A204.1 (cell line): ENCODE data around the gene ALMS1.
"Not testable (repeated sequence)": the region's sequence is repeated elsewhere in the genome, so short reads cannot be mapped to it uniquely, and the experiment has no call there.

Source experiments
- FAIRE-seq: peaks from 2 replicates; lab custom pipeline; 2012; peaks lifted over from hg19 to GRCh38; lab: Jason Lieb, UNC

ALMS1 gene, protein sequence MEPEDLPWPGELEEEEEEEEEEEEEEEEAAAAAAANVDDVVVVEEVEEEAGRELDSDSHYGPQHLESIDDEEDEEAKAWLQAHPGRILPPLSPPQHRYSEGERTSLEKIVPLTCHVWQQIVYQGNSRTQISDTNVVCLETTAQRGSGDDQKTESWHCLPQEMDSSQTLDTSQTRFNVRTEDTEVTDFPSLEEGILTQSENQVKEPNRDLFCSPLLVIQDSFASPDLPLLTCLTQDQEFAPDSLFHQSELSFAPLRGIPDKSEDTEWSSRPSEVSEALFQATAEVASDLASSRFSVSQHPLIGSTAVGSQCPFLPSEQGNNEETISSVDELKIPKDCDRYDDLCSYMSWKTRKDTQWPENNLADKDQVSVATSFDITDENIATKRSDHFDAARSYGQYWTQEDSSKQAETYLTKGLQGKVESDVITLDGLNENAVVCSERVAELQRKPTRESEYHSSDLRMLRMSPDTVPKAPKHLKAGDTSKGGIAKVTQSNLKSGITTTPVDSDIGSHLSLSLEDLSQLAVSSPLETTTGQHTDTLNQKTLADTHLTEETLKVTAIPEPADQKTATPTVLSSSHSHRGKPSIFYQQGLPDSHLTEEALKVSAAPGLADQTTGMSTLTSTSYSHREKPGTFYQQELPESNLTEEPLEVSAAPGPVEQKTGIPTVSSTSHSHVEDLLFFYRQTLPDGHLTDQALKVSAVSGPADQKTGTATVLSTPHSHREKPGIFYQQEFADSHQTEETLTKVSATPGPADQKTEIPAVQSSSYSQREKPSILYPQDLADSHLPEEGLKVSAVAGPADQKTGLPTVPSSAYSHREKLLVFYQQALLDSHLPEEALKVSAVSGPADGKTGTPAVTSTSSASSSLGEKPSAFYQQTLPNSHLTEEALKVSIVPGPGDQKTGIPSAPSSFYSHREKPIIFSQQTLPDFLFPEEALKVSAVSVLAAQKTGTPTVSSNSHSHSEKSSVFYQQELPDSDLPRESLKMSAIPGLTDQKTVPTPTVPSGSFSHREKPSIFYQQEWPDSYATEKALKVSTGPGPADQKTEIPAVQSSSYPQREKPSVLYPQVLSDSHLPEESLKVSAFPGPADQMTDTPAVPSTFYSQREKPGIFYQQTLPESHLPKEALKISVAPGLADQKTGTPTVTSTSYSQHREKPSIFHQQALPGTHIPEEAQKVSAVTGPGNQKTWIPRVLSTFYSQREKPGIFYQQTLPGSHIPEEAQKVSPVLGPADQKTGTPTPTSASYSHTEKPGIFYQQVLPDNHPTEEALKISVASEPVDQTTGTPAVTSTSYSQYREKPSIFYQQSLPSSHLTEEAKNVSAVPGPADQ (N-terminal part only)

DNA sequence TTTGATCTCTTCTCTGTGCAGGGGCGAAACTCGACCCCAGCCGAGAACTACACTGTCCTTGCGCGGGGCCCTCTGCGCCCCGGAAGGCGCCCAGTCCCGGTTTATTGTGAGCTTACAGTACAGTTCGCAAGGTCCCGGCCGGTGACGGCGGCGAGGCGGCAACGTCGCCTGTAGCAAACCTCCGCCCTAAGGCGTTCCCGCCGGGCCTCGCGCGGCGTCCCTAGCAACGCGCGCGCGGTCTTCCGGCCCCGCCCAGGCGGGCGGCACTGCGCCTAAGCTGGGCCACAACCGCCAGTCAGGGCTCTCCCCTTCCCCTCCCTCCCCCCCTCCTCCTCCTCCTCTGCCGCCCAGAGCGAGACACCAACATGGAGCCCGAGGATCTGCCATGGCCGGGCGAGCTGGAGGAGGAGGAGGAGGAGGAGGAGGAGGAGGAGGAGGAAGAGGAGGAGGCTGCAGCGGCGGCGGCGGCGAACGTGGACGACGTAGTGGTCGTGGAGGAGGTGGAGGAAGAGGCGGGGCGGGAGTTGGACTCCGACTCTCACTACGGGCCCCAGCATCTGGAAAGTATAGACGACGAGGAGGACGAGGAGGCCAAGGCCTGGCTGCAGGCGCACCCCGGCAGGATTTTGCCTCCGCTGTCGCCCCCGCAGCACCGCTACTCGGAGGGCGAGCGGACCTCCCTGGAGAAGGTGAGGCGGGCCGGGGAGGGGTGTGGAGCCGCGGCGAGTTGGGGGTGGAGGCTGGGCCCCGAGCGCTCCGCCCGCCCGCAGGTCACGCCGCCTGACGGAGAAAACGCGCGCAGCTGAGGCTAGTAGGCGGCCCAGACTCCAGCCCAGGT lies at the start of gene ALMS1:
TSS of gene ALMS1 (plus strand) at position 333 of the 838 bp plus-strand sequence. CDS start at position 366, 33 bp downstream.
- FAIRE-seq, result no peak

DNA sequence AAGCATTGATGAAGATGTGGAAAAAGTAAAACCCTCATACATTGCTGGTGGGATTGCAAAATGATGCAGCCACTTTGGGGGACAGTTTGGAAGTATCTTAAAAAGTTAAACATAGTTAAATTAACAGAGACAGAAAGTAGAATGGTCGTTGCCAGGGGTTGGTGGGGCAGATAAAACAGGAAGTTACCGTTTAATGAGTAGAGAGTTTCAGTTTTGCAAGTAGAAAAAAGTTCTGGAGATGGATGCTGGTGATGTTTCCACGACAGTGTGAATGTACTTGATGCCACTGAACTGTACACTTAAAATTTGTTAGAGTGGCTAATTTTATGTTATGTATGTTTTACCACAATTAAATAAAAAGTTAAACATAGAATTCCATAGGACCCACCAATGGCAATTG lies 47.8 kb upstream of the ALMS1 start:
- FAIRE-seq, result no peak

DNA sequence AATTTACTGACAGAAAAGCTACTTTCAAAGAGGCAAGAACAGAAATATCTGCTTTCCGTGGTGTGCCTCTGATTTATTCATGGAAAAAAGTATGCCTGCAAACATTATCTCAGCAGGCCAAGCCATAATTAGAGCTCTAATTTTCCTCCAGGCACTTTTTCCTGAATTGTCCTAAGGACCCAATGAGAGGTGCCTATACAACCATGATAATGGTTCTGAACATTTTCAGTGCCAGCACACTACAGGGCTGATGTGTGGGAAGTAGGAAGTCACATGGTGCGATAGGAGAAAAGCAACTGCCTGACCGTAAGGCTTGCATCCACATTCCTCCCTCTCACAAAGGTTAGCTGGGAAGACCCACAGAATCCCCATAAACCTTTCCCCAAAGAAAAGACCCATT lies 46.4 kb upstream of the ALMS1 start:
- no peak for FAIRE-seq

DNA sequence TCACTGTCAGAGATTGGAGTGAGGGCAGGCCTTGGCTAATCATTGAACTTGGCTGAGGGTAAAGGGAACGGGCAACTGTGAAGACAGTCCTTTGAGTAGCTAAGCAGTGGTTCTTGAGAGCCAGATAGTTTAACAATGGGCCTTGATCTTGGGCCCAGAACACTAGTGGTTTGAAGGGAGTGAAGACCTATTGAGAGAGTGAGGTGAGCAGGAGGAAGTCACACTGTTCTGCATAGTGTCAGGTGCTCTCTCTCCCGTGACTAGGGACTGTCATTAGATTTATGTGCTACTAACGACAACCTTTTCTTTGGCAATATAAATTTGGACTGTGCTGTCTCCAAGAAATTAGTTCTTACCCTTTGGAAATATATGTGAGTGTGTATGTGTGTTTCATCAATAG lies 44.6 kb upstream of the ALMS1 start:
- FAIRE-seq, result no peak

DNA sequence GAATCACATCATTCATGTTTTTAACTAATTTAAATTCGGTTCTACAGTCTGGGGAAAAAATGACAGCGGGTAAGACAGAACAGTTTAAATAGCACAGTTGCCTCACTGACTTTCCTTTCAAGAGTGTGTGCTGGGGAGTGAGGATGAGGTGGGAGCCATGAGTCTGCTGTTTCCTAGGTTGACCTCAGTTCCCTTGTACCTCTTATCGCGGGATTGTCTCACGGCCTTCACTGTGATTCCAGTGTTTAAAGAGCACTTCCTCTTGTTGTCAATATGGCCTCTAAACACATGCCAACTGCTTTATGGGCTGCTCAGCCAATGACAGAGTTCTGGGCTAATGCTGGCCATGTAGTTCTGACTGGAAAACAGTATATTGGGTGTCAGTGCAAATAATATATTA lies 41.6 kb upstream of the ALMS1 start:
- FAIRE-seq, result no peak

DNA sequence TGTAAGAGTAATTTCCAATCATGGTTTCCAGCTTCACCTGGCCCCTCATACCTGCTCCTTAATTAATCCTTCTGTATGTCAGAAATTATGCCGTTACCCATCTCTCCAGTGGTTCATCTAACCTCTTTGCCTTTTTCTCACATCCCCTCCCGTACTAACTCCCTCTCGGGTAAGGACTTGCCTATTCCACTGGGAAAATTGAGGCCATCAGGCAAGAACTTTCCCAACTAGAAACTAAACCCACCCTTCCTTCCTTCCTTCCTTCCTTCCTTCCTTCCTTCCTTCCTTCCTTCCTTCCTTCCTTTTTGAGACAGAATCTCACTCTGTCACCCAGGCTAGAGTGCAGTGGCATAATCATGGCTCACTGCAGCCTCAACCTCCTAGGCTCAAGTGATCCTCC lies 40.9 kb upstream of the ALMS1 start:
- FAIRE-seq, result not testable (repeated sequence)

DNA sequence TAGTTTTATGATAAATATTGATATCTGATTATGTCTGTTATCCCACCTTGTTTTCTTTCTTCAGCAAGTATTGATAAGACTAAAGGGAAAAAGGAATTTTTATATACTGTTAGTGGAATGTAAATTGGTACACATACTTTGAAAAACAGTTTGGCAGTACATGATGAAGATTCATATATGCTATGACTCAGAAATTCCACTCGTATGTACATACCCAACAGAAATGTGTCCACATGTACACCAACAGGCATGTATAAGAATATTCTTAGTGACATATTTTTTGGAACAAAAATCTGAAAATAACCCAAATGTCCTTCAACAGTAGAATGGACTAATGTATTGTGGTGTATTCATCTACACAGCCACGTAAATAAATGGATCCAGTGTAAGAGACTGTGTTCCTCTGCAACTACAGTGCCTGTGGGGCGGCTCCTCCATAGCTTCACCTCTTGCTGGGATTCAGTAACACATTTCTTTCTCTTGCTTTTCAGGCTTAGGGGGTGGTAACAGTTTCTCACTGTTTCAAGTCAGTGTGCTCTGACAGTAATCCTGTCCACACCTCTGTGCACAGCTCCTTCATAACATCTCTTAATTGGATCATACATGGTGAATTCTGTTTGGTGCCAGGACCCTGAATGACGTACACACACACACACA lies 35.5 kb upstream of the ALMS1 start:
- FAIRE-seq, result no peak

DNA sequence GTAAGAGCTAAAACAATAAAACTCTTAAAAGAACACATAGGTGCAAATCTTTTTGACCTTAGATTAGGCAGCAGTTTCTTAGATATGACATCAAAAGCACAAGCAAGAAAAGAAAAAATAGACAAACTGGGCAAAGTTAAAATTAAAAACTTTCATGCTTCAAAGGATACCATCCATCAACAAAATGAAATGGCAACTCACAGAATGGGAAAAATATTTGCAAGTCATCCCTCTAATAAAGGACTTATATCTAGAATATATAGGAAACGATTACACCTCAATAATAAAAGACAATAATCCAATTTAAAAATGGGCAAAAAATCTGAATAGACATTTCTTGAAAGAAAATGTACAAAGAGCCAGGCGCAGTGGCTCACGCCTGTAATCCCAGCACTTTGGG lies 29.5 kb upstream of the ALMS1 start:
- FAIRE-seq, result no peak

DNA sequence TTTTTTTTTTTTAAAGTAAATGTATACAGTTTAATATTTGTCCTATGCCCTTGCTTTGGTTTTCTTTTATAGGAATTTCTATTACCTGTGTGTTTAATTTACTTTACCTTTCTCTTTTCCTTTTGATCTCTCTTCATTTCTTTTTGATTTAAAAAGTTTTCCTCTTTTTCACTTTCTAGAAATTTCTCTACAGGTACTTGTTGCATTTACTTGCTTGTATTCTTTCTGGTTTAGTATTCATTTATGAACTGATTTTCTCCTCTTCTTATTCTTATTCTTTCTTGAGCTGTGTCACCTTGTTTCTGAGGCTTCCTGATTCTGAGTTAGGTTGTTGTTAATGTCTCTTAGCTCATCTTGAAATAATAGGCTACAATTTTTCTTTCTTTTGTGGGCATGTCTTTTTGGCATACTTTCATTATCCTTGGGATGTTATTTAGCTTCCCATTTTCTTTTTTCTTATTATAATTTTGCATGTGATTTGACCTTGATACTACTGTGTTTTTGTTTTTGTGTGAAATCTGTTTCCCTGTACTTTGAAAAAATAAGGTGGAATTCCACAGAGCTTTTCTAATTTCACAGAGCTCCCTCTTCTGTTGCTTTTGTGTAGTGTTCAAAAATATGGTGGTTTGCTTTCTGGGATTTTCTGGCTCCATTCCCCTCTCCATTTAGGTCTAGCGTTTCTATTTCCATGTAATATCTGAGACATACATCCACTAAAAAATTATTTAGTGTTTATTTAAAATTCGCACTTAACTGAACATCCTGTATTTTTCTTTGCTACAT lies 25.5 kb upstream of the ALMS1 start:
- FAIRE-seq, result peak; percentile 93

DNA sequence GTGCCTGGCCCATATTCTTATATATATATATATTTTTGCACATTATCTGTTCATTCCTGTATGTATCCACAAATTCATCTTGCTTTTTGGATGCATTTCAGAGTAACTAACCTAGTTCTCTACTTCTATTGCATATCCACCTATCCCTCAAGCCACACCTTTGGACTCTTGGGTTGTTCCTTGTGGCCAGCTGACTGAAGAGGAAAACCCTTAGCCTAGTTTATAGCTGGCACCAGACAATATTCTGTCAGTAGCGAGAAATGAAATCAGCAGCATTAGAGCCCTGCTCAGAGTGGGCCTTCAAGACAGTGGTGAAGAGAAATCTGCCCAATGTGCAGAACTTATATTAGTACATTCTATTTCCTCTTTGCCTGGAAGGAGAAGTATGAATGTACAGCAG lies 19.6 kb upstream of the ALMS1 start:
- FAIRE-seq, result no peak

DNA sequence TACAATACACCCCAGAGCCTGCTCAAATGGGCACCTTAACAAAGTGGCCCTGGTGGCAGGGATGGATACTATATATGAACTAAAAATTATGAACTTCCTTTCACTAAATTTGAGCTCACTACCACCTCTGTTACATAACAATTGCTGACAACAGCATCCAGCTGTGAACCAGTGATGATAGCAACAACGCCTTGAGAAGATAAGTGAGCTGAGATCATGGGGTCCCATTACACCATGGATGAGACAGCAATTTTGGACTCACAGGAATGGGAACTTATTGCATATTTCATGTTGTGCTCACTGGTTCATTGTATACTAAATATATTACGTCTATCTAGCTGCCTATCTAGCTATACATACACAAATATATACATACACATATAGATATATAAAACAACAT lies 16.9 kb upstream of the ALMS1 start:
- FAIRE-seq, result no peak

DNA sequence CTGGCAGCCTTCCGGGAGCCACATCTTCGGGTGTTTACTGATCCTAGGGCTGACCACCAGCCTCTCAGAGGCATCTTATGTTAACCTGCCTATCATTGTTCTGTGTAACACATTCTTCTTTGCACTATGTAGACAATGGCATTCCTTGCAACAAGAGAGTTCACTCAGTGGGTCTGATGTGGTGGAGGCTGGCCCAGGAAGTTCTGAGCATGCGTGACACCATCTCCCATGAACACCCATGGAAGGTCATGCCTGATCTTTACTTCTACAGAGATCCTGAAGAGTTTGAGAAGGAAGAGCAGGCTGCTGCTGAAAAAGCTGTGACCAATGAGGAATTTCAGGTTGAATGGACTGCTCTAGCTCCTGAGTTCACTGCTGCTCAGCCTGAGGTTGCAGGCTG lies 15.3 kb upstream of the ALMS1 start:
- no peak for FAIRE-seq

DNA sequence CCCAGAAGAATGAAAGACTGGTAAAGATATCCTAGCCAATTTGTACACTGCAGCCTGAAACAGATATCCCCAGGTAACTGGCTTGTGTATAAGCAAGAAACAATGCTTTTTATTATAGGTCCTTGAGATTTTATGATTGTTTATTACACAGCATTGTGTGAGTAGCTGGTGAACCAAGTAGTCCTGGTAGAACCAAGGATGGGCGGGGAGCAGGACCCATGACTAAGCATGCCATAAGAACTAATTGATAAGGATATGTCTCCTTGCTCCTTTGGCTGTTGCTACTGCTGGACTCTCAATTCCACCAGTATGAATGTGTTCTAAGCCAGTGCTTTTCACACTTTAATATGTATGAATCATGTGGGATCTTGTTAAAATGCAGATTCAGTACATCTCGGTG lies 12.3 kb upstream of the ALMS1 start:
- FAIRE-seq, result no peak

DNA sequence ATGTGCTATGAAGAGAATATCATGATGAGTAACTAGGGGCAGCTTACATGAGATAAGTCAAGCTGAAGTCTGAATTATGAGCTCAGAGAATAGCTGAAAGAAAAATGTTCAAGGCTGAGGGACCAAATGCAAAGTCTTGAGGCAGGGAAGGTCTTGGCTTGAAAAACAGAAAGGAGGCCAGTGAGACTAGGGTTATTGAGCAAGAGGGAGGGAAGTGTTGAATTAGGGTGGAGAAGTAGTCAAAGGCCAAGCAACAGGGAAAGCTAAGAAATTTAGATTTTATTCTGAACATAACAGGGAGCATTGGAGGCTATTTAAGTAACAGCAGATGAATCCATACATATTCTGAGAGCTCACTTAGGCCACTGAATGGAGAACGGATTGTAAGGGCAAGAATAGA lies 11.4 kb upstream of the ALMS1 start:
- no peak for FAIRE-seq

DNA sequence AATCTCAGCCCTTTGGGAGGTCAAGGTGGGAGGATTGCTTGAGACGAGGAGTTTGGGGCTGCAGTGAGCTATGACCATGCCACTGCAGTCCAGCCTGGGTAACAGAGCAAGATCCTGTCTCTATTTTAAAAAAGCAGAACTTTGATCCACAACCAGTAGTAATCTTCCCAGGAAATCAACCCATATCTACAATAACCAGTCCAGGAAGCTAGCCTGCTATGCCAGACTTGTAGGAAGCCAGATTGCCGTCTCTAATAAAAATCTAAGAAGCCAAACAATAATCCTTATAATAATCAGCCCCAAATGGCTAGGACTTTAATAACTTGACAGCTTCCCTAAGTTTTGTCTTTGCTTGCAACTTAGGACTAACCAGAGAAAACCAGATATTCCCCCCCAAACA lies 9.0 kb upstream of the ALMS1 start:
- FAIRE-seq, result no peak

DNA sequence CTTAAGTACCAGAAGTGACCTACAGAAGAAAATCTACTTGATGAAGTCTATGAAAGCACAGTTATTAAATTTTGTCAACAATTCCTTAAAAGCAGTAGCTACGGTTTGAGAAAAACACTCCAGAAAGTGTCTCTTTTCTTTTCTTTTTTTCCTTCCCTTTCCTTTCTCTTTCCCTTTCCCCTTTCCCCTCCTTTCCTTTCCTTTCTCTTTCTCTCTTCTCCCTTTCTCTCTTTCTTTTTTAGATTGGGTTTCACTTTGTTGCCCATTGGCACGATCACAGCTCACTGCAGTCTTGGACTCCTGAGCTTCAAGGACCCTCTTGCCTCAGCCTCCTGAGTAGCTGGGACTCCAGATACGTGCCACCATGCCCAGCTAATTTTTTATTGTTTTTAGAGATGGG lies 2.6 kb upstream of the ALMS1 start:
- FAIRE-seq, result no peak

DNA sequence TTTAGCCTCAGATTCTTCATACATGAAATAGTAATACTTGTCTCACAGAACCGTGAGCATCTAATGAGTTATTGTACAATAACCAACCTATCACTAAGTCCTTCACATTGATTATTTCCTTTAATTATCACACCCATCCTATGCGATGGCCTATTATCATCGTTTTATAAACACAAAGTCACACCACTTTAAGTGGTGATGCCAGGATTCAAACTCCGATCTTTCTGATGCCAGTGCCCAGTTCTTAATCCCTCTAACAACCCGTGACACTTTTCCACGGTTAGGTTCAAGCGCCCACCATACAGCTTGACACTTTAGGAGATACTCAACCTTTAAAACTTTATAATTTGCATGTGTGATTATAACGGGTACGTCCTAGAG lies 523 bp upstream of the ALMS1 start:
- no peak for FAIRE-seq

DNA sequence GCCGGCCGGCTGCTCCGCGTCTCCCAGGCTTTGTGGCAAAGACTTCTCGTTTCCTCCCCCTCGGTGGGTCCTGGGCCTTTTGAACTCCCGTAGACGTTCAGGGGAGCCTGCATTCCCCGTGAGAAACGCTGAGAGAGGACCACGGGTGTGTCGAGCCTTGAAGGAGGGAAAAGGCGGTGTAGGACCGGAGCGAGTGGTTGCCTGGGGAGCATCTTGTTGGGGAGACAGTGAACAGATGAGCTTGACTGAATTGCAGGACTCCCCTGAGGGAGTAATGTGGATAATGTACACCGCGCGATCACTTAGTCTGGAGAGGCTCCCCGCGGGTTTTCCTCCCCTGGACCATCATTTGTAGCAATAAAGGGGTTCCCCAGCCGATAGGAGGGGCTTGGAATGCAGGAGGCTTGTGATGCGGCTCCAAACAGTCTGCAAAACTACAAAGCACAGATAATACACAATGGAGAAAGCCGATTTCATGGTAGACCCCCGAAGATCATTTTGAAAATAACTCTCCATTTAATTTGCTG lies 769 bp downstream of the ALMS1 start:
- FAIRE-seq, result no peak

DNA sequence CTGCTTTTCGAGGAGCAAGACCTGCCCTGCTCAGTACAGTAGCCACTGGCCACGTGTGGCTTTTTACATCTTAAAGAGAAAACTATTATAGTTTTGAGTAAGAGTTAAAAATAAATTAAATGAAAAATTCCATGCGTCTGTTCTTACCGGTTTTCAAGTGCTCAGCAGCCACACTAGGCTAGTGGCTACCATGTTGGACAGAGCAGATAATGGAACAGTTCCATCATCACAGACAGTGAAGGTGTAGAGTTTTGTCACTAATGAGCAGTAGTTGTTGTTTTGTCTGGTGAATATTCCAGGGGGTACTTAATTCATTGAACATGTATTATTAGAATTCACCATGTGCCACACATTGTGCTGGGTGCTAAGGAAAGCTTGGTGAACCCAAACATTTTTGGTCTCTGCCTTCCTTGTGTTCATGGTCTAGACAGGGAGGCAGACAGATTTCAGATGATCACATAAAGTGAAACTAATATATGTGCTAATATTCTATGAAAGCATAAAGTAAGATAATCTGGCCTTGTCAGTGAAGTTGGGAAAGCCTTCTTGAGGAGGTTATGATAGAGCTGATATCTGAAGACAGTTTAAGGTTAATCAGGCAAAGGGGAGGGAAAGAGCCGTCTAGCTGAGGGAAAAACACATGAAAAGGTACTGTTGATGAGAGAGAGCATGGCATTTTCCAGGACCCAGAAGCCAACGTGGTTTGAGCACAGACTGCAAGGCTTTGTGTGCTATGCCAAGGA lies 1.4 kb downstream of the ALMS1 start:
- no peak for FAIRE-seq
